Lung microvascular endothelial cell (primary cell): ENCODE measurements around the gene GPLD1. TPM values are rescaled to one million over a fixed set of nuclear protein-coding genes. Genes with fewer than 3 reads are reported as not detected.
"Not testable (repeated sequence)": the region's sequence is repeated elsewhere in the genome, so short reads cannot be mapped to it uniquely, and the experiment has no call there.

Experiments
- DNase-seq, 2 donors: peaks; one replicate each; pipeline versions ENCODE4 v3.0.0 to v3.0.0-alpha.2; 2010; ENCODE audit warnings: low read depth in 2 of 2
- total RNA-seq: library from RNA; depleted of rRNA; stranded (reverse); fragments of >200 nt; gene quantifications from 2 replicates; pipeline ENCODE4 v1.2.1, GENCODE V29; 2014

Gene GPLD1
- total RNA-seq, 1 donor from 2014 or later, result 0.20 TPM

DNA sequence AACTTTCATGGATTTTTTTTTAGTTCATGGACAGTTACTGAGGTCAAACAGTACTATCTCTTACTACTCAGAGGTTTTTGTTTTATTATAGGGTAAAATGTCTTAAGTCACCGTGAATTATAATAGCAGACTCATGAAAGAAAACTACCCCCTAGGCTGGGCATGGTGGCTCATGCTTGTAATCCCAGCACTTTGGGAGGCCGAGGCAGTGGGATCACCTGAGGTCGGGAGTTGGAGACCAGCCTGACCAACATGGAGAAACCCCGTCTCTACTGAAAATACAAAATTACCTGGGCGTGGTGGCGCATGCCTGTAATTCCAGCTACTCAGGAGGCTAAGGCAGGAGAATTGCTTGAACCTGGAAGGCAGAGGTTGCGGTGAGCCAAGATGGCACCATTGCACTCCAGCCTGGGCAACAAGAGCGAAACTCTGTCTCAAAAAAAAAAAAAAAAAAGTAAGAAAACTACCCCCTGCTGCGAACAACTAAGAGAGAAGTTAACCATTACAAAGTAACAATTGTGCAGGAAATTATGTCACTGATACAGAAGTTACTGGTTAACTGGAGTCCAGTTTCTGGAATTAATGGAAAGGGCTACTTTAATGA, 106.4 kb downstream of the GPLD1 start:
- not testable (repeated sequence) for DNase-seq

DNA sequence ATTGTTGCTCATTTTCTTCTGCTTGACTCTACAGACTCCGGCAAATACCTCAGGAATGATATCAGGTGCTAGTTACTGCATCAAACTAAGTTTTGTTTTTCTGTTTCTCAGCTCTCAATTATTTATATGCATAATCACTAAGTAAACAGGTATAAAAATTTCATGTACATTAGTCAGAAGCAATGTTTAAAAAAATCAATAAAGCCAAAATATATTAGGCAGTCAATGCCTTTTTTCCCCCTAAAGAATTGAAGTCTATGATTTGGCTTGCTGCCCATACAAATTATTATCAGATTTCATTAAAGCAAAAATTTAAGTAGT, 107.2 kb downstream of the GPLD1 start:
- DNase-seq, result no peak

DNA sequence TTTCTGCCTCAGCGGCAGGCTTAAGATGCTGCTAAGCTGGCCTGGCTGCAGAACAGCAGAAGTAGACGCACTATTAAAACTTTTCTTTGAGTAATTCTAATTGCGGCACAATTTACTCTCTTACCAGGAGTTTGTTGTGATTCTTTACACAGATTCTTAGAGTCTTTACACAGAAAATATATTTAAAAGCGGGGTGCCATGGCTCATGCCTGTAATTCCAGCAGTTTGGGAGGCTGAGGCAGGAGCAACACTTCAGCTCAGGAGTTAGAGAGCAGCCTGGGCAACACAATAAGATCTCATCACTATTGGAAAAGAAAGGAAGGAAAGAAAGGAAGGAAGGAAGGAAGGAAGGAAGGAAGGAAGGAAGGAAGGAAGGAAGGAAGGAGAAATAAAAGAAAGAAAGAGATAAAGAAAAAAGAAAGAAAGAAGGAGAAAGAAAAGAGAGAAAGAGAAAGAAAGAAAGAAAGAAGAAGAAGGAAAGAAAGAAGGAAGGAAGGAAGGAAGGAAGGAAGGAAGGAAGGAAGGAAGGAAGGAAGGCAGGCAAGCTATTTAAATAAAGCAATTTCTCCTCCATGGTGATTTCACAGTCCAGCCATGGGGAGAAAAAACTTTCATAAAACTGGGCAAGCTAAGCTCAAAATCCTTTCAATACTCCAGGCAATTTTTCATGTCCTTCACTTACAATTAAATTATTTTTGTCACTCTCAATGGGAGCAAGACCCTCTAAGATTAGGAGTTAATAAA, 107.7 kb downstream of the GPLD1 start:
- DNase-seq, result no peak

DNA sequence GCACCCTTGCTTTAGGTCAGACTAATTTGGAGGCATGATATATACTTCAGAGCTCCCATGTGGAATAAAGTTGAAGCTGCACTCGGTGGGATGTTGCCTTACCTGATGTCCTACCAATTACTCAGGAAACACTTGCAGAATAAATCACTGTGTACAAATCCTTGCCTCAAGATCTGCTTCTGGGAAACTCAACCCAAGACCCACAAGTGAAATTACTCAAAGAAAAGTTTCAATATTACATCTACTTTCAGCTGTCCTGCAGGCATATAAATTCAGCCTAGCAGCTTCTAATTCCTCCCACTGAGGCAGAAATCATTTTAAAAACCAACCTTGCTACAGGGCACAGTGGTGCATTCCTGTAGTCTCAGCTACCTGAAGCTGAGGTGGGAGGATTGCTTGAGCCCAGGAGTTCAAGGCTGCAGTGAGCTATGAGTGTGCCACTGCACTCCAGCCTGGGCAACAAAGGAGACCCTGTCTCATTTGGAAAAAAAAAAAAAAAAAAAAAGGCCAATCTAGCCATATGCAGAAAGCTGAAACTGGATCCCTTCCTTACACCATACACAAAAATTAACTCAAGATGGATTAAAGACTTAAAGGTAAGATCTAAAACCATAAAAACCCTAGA, 110.8 kb downstream of the GPLD1 start:
- DNase-seq, result no peak

Other genes with a start within 250 kb of the GPLD1 start
- gene DCDC2, start 131.5 kb downstream of the GPLD1 start, total RNA-seq, result not detected in 2 replicates
- gene MRS2, start 86.6 kb downstream of the GPLD1 start, total RNA-seq, result 9.5 and 10.9 TPM in 2 replicates
- 0.44 and 1.4 TPM in 2 replicates for gene ALDH5A1, start 5.4 kb upstream of the GPLD1 start, total RNA-seq
- gene KIAA0319, start 156.6 kb upstream of the GPLD1 start, total RNA-seq, result under 0.01 TPM in 1 of 2 replicates, not detected in the other
- gene TDP2, start 177.3 kb upstream of the GPLD1 start, total RNA-seq, result 17.9 and 19.0 TPM in 2 replicates
- 3.2 and 3.9 TPM in 2 replicates for gene ACOT13, start 177.5 kb upstream of the GPLD1 start, total RNA-seq
- 68.1 and 70.0 TPM in 2 replicates for gene C6orf62, start 229.6 kb upstream of the GPLD1 start, total RNA-seq